Calu3 (cell line): Measurements from ENCODE around the gene SLC35A3. TPM values are rescaled to one million over a fixed set of nuclear protein-coding genes. Genes with fewer than 3 reads are reported as not detected.
A peak's percentile ranks its signal among the peaks of the same experiment; 100 is the strongest.

ENCODE experiments used
- BruUV-seq: library from RNA; stranded (reverse); fragments of 400-500 nt; replicated peaks from 2 replicates; lab custom pipeline; 2021; lab: Mats Ljungman, UMichigan
- CTCF ChIA-PET: fragments of 300-600 bp; sonication (Branson Sonifier 250); formaldehyde crosslinking; loops from one replicate; lab custom pipeline; 2022; ENCODE audit warnings: antibody characterized with exemption; lab: Charles Lee
- DNase-seq: peaks from one replicate; pipeline ENCODE4 v3.0.0; 2022
- H3K27ac Mint-ChIP-seq: one replicate; pipeline ENCODE4 v1.8.0; 2022; ENCODE audit warnings: mixed read lengths; ENCODE audit not compliant: unreplicated experiment
- H3K27me3 Mint-ChIP-seq: one replicate; pipeline ENCODE4 v1.8.0; 2022; ENCODE audit warnings: mixed read lengths; ENCODE audit not compliant: unreplicated experiment
- H3K36me3 Mint-ChIP-seq: one replicate; pipeline ENCODE4 v1.8.0; 2022; ENCODE audit warnings: mild to moderate bottlenecking, moderate library complexity, mixed read lengths; ENCODE audit not compliant: insufficient read depth, unreplicated experiment
- H3K4me1 Mint-ChIP-seq: one replicate; pipeline ENCODE4 v1.8.0; 2022; ENCODE audit warnings: mild to moderate bottlenecking, low read depth, mixed read lengths; ENCODE audit not compliant: unreplicated experiment
- H3K4me3 Mint-ChIP-seq: one replicate; pipeline ENCODE4 v1.8.0; 2022; ENCODE audit warnings: mild to moderate bottlenecking, low read depth, moderate library complexity, mixed read lengths; ENCODE audit not compliant: unreplicated experiment
- H3K9me3 Mint-ChIP-seq: one replicate; pipeline ENCODE4 v1.8.0; 2022; ENCODE audit warnings: low read depth, mixed read lengths; ENCODE audit not compliant: unreplicated experiment
- intact Hi-C: fragments of 100-400 bp; cut with micrococcal nuclease; formaldehyde crosslinking; loops from one replicate; pipeline ENCODE4 v1.10.0; 2022; ENCODE audit not compliant: unreplicated experiment
- total RNA-seq: library from RNA; stranded (reverse); gene quantifications from 2 replicates; pipeline ENCODE4 v1.2.3, GENCODE V29; 2022
- TF ChIP-seq, protein P1 (sequence below): fragments of 200-600 bp; IDR thresholded peaks from one replicate; pipeline ENCODE4 v1.8.0; 2022; ENCODE audit warnings: antibody characterized with exemption; ENCODE audit not compliant: unreplicated experiment

Gene SLC35A3
- total RNA-seq, 1 experiment from 2014 or later: 31.2 TPM

DNA sequence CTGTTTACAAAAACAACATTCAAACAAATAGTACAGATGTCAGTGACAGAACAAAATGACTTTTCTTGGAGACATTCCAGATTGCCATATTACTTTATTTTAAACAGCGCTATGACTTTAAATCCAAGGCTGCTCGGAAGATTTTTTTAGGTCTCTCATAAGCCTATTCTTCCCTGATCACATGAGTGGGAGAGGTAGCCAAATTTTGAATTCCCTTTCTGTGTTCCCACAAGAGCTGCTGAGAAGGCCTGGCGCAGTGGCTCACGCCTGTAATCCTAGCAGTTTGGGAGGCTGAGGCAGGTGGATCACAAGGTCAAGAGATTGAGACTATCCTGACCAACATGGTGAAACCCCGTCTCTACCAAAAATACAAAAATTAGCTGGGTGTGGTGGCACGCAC, 53.7 kb downstream of the SLC35A3 start:
- Mint-ChIP-seq H3K4me3 (no peak overlapping the region), H3K27ac (no peak overlapping the region)

DNA sequence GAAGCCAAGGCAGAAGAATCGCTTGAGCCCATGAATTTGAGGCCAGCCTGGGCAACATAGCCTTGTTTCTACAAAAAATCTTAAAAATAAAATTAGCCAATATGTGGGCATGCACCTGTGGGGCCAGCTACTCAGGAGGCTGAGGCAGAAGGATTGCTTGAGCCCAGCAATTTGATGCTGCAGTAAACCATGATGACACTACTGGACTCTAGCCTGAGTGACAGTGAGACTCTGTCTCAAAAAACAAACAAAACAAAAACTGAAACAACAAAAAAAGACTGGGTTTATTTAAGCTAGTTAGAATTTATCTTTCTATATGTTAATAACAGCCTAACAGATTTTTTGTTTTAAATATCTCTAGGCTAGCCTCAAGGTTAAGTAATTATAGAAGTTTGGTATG, 57.4 kb downstream of the SLC35A3 start:
- CTCF ChIA-PET: no interaction called here
- no peaks in the 10 kb centered on the region for H3K27me3 Mint-ChIP-seq
- TF ChIP-seq, protein P1, sequence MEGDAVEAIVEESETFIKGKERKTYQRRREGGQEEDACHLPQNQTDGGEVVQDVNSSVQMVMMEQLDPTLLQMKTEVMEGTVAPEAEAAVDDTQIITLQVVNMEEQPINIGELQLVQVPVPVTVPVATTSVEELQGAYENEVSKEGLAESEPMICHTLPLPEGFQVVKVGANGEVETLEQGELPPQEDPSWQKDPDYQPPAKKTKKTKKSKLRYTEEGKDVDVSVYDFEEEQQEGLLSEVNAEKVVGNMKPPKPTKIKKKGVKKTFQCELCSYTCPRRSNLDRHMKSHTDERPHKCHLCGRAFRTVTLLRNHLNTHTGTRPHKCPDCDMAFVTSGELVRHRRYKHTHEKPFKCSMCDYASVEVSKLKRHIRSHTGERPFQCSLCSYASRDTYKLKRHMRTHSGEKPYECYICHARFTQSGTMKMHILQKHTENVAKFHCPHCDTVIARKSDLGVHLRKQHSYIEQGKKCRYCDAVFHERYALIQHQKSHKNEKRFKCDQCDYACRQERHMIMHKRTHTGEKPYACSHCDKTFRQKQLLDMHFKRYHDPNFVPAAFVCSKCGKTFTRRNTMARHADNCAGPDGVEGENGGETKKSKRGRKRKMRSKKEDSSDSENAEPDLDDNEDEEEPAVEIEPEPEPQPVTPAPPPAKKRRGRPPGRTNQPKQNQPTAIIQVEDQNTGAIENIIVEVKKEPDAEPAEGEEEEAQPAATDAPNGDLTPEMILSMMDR: no peak
- intact Hi-C loops: no loop called here
- no peak overlapping the region for H3K4me3 Mint-ChIP-seq
- no peak overlapping the region for H3K27ac Mint-ChIP-seq
- H3K36me3 Mint-ChIP-seq: peaks cover 7% of the 10 kb centered on the region
- DNase-seq: no peak
- H3K9me3 Mint-ChIP-seq: no peaks in the 10 kb centered on the region
- H3K4me1 Mint-ChIP-seq: no peaks in the 10 kb centered on the region
- BruUV-seq: no TSS peak

More for the DNA sequence above, 53.7 kb downstream of the SLC35A3 start:
- BruUV-seq: TSS peak; percentile 37
- TF ChIP-seq, protein P1: no peak
- no peak for DNase-seq
- Mint-ChIP-seq H3K36me3 (peaks cover 5% of the 10 kb centered on the region), H3K27me3 (no peaks in the 10 kb centered on the region), H3K4me1 (no peaks in the 10 kb centered on the region), H3K9me3 (no peaks in the 10 kb centered on the region)
- CTCF ChIA-PET: no interaction called here
- intact Hi-C loops: no loop called here

- Mint-ChIP-seq H3K36me3 (peaks cover 7% of the 10 kb centered on the region), H3K9me3 (no peaks in the 10 kb centered on the region), H3K4me1 (no peaks in the 10 kb centered on the region), H3K27ac (no peak overlapping the region), H3K27me3 (no peaks in the 10 kb centered on the region), H3K4me3 (no peak overlapping the region)
- BruUV-seq: no TSS peak
- CTCF ChIA-PET: no interaction called here
- DNase-seq: no peak
- intact Hi-C loops: no loop called here
- TF ChIP-seq, protein P1: no peak
Observed at GRCh38 chr1:100028765-100029164, 59.0 kb downstream of the SLC35A3 start.

DNA sequence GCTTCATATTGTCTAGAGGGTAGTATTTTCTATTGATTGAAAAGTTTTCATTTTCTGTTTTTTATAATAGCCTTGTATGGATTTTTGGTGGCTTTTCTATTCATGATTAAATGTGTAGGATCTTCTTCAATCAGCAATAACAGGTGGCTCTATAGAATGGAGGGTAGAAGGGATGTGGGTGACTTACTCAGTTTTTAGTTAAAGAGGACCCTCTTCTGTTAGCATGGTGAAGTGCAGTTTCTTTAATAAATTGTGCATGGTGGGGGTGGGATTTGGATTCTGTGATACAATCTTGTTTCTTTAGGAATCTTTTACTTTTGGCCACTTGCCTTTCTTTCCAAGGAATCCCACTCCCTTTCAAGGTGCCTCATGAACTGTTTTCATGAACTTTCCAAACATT, 64.7 kb downstream of the SLC35A3 start:
- Mint-ChIP-seq H3K27me3 (no peaks in the 10 kb centered on the region), H3K36me3 (peaks cover 35% of the 10 kb centered on the region), H3K9me3 (no peaks in the 10 kb centered on the region), H3K27ac (no peak overlapping the region), H3K4me3 (no peak overlapping the region), H3K4me1 (no peaks in the 10 kb centered on the region)
- no TSS peak for BruUV-seq
- CTCF ChIA-PET: no interaction called here
- intact Hi-C loops: loop anchor here (2.0 kb wide), 1 partner anchor 226 kb away; no protein-coding TSS in a partner anchor
- DNase-seq: no peak
- TF ChIP-seq, protein P1: no peak
